Stimulated activated CD4-positive, alpha-beta T cell treated with anti-CD3 and anti-CD28 coated beads, TNF-alpha, amount 100 ng/mL, for 4 hours (primary cell): Measurements from ENCODE around the gene PHKG2.
A peak's percentile ranks its signal among the peaks of the same experiment; 100 is the strongest.

Experiments
- DNase-seq, 3 experiments: peaks; one replicate each; pipeline ENCODE4 v3.0.0-alpha.2; 2020; ENCODE audit warnings: low read depth in 3 of 3

The PHKG2 gene

DNA sequence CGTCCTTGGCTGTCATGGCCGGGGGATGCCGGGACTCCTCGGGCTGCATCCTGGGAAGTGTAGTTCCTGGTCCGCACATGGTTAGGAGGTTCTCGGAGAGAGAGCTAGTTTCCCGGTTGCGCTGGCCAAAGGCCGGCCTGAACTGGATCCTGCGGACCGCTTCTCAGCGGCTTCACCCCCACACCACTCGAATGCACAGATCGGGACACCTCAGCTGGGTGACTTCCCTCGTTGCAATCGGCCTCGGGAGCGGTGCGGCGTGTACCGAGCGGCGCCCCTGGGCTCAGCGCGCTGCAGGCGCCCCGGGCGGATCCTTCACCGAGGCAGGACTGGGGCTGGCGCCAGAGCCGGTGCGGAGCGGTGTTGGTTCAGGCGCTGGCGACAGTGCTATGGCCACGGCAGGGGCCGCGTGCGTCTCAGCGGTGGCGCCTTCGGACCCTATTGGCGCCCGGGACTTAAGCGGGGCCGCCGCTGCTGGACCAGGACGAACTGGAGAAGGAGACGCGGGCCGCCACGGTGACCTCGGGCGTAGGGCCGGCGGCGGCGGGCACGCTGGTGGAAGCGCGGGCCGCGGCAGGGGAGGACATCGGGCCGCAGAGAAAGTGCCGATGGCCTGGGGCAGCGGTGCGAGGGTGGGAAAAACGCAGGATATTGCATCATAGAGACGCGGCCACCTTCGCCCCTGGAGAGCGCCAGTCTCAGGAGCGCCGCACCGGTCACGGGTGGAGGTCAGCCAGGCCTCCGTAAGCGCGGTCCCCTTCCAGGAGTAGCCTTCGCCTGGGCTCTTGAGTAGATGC lies 27.4 kb downstream of the PHKG2 start:
- DNase-seq: peak; percentile 38 to 49 (median 45)

DNA sequence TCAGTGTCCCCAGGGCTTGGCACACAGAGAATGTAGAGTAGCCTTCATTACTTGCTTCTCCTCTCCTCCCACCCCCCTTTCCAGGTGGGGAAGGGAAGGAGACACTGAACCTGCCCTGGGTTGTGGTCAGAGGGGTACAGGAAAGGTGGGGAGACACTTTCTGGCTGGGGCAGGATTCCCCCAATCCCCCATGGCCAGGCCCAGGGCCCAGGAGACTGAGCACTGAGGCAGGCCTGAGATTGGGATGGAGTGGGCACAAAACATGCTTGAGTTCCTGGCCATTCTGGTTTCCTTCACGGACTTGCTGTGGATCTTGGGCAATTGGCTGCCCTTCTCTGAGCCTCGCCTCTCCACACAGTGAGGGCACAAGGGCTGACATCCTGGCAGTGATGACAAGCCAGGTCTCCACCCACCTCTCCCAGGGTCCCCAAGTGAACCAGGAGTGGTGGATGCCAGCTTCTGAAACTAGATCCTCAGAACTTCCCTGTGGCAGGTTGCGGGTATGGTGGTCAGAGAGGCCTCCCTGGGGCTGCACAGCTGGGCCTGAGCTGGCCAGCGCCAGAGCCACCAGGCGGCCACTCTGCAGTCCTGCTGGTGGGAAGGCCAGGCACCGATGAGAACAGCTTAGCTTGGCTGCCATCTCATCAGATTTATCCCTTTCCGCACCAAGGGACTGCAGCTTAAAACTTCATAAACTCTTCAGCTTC lies 29.5 kb downstream of the PHKG2 start:
- no peak for DNase-seq

DNA sequence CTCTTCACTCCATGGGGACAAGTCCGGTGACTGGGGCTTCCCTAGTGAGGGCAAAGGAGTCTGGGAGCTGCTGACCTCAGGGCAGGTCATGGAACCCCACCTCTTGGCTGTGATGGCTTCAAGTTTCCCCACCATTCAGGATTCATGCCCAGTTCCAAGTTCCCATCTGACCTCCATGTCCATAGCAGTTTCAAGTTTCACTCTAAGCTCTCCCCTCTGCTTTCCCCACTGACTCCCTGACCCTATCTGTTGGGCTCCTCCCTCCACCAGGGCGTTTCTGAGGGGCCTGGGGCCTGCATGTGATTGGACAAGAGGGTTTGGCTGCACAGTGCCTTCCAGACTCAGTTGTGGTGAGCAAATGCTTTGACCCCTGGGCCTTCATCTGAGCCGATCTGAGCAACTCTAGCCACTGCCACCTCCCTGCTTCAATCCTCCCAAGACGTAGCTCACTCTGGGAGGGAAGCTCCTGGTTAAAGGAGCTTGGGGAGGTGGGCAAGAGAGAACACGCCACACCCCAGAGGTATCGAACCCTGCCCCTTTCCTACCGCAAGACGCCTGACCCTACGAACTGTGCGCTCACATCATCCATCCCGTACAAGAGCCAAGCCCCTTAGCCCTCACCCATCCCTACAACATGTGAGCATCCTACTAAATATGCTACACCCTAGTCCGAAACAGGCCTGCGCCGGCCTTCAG lies 30.5 kb downstream of the PHKG2 start:
- no peak for DNase-seq

DNA sequence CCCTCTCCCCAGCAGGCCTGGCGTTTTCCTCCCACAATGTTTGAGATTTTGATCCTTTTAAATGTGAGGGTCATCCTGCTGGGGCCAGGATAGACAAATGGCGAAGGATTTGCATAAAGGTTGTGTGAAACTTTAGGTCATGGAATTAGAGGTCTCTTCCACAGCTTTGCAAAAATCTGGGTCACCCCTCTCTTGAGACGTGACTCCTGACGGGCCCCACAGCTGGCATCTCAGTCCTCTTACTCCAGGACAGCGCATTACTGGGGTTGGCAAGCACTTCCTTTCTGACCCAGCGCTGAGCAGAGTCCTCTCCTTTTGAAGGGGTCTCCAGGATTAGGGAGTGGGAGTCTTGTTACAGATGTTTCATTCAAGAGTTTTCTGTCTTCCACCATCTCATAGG lies 31.4 kb downstream of the PHKG2 start:
- DNase-seq: no peak

DNA sequence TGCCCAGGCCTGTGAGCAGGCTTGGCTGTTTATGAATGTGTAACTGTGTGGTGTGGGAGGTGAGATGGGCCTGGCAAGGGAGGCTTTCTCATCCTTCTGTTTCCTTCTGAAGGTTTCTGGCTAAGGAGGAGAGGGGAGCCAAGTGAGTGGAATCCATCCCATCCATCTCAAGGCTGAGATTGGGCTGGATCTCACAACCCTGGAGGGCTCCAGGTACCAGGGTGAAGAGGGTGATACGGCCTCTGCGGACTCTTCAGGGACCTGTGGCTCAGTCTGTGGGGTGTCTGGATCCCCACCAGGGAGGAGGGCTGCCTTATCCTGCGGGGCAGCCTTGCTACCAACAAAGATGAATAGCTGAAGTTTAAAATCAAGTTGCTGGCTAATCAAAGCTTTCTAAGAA lies 31.8 kb downstream of the PHKG2 start:
- no peak for DNase-seq

DNA sequence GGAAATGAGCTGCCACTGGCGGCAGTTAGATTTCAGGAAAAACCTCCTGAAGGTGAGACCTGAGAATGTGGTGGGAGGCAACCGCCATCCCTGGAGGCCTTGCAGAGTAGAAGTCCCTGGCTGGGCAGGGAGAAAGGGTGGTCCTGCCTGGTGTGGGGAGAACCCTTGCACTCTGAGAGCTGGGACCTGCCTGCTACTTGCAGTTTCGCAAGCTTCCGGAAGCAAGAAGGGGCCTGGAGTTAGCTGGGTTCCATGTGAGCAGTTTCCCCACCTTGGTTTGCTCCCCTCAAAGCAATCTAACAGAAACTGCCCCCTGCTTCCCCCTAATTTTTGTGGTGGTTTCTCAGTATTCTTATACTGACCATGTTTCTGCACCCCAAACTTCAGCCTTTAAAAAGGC lies 32.3 kb downstream of the PHKG2 start:
- no peak for DNase-seq

DNA sequence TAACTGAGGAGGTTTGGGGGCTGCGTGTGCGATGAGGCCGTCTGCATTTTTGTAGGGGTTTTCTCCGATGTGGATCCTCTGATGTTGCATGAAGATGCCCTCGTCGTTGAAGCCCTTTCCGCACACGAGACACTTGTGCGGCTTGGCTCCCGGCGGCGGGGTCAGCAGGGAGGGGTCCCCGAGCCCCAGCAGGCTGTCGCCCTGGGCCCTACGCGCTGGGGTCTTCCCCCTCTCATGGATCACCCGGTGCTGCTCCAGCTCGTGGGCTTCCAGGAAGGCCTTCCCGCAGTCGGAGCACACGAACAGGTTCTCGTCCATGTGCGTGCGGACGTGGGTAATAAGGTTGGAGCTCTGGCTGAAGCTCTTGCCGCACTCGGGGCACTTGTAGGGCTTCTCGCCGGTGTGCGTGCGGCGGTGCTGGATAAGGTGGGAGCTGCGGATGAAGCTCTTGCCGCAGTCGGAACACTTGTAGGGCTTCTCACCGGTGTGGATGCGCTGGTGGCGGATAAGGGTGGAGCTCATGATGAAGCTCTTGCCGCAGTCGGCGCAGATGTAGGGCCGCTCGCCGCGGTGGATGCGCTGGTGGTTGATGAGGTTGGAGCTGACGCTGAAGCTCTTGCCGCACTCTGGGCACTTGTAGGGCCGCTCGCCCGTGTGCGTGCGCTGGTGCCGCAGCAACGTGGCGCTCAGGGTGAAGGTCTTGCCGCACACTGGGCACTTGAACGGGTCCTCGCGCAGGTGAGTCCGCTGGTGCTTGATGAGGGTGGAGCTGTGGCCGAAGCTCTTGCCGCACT lies 34.5 kb downstream of the PHKG2 start:
- no peak for DNase-seq

DNA sequence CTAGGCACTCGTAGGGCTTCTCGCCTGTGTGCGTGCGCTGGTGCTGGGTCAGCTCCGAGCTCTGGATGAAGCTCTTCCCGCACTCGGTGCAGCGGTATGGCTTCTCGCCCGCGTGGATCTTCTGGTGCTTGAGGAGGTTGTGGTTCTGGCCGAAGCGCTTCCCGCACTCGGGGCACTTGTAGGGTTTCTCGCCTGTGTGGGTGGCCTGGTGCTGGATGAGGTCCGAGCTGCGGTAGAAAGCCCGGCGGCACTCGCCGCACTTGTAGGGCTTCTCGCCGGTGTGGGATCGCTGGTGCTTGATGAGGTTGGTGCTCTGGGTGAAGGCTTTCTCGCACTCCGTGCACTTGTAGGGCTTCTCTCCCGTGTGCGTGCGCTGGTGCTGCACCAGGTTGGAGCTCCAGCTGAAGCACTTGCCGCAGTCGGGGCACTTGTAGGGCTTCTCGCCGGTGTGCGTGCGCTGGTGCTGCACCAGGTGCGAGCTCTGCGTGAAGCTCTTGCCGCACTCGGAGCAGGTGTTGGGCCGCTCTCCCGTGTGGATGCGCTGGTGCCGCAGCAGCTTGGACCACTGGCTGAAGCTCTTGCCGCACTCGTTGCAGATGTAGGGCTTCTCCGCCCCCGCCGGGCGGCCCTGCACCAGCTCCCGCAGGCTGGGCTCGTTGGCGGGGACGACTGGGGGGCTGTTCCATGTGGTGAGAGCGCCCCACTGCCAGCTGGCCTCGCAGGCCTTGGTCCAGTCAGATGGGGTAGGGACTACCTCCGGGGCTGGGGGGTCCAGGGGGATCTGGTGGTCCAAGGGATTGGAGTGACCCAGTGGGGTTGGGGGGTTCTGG lies 35.3 kb downstream of the PHKG2 start:
- DNase-seq: no peak

DNA sequence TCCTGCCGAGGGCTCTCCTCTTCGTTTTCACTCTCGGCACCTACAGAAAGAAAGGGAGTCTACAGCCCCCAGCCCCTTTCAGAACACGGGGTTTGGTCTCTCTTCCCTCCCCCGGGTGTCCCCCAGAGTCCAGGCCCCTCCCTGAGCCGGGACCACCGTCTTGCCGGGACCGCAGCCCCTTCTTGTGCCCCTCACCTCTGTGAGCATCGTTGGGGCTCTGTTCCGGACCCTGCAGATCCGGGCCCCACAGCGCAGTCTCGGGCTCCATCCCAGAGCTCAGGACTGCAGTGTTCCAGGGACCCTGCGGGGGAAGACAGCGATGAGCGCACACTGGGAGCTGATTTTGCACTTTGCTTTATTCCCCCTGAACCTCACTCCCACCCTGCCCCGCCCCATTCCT lies 36.0 kb downstream of the PHKG2 start:
- DNase-seq: no peak

DNA sequence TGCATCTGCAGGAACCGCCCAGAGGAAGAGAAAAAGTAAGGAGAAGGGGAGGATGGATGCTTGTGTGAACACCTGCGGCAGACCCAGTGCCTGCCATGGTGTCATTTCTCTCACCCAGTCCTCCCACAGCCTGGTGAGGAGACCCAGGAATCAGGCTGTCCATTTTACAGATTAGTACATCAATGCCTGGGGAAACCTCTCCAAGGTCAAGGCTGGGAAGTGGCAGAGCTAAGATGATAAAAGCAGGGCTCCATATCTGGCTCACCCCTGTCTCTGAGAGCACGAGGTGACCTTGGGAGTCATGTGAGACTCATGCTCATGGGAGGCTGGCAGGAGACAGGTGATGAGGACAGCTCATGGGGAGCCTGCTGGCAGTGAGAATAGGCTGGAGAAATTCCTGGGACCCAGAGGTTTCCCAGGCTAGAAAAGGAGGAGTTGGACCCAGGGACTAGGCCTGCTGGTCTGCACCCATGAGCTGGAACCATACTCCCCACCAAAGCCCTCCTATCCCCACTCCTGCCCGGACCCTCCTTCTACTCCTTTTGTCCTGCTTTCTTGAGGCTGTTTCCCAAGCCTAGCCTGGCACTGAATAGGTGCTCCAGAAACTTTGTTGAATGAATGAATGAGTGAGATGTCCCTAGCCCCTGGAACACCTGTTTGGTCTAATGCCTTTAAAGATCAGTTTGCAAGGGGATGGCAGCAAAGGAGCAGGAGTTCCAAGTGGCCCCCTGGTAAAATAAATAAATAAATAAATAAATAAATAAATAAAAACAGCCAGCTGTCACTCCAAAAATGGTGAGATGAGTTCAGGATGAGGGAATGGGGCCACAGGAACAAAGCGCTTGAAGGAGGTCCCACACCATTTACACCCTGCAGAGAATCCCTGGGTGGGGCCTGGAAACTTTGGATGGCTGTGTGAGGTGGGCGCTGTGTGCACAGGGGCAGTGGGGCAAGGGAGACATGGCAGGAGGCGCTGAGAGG lies 37.2 kb downstream of the PHKG2 start:
- no peak for DNase-seq

DNA sequence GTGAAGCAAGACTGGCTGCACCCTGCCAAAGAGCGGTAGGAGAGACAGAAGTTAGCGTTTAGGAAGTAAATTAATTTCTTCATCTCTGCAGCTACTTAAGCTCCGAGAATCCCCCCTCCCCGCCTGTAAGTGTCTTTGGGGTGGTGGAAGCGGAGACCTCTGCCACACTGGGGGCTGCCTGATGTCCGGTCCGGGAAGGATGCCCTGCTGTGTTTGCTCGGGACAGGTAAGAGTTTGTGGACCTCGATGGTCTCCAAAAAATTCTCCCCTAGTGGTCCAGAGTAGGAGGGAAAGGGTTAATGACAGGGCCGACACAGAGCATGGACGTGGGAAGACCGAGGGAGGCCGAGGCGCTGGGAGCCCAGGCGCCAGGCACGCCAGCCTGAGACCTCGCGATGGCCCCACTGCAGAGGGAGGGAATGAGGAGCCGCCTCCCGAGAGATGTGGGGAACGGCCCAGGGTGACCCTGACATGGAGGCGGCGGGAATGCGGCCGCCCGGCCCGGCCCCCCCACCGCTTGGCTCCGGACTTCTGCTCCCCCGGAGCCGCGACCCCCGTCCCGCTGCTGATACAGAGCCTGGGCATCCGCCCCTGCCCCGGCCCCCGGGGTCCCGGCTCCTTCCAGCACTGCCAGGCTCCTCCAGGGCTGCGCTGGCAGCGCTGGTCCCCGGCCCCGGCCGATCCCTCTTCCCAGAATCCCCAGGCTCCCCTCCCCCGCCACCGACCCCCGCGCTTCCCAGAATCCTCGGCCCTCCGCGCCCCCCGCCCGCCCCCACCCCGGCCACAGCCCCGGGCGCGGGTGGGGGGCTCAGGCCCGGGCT lies 38.1 kb downstream of the PHKG2 start:
- no peak for DNase-seq

DNA sequence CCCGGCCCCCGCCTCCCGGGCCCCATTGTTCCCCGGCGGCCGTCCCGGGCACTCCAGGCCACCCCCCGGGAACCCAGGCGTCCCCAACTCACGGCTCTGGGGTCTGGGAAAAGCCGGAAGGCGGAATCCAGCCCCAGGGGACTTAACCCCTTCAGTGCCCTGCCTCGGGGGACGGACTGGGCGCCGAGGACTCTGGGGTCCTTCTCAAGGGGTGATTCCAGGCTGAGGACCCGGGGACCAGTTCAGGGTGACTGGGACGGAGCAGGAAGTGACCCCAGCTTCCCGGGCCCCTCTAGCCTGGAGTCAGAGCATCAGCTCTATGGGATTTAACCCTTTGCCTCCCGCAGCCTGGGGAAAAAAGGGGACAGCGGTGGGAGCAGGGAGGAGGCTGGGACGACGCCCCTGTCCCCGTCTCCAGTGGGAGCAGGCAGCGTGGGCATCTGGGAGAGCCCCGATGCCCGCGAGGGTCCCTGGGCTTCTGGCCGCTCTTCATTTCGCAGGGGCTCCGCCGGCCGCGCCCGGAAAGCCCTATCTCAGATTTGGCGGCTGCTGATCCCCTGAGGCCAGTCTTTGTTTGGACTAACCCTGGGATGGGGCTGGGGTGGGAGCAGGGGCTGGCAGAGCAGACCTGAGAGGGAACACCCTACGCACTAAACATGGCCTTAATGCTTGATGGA lies 38.8 kb downstream of the PHKG2 start, which contains the start of gene ZNF629:
Gene ZNF629, minus strand, starts transcription at position 270 of the 677 bp plus-strand sequence. CDS start 2,723 bp downstream, outside the sequence.
- DNase-seq: no peak

DNA sequence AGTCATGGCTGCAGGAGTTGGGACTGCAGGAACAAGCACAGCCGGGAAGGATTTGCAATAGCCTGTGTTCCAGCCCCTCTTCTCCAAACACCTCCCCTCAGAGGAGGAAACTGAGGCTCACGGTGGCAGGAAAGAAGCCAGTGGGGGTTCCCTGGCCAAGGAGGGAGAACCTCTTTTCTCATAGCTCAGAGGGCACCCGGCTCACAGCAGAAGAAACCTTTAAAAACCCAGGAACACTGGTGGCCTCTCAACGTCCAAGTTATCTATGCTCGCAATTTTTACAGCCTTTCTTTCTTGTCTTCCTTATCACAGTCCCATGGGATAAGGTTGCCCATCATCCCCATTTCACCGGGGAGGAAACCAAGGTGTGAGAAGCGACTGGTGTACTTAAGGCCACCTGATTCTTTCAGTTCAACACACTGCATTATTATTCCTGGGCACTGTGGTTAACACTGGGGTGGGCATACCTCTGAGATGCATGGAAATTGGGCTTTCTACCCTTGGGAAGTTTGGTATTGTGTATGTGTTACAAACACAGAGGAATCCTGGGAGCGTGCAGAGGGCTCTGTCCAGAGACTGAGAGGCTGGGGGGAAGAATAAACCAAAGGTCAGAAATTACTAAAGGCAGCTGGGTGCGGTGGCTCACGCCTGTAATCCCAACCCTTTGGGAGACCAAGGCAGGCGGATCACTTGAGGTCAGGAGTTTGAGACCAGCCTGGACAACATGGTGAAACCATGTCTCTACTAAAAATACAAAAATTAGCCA lies 39.6 kb downstream of the PHKG2 start:
- no peak for DNase-seq

DNA sequence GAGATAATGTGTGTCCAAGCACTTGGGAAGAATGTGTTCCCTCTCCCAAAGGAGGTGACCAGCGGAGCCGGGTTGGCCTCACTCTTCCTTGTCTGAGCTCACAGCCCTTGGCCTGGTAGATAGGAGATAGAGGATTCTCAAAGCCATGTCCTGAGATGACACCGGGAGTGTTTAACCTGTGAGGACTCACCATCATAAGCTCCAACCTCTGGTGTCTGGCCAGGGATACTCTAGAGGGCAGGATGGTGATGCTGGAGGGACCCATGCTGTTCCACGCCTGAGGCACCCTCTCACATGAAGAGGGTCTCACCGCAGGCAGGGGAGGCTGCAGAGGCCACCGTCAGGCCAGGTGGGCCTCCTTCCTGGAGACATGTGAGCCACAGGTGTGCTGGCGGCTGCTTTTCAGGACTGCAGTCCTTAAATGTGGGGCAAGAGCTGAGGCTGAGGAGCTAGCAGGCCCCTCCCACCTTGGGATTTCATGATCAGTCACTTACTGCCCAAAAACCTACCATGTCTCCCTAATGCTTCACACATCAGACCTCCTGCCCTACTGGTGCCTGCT lies 45.4 kb downstream of the PHKG2 start:
- no peak for DNase-seq

DNA sequence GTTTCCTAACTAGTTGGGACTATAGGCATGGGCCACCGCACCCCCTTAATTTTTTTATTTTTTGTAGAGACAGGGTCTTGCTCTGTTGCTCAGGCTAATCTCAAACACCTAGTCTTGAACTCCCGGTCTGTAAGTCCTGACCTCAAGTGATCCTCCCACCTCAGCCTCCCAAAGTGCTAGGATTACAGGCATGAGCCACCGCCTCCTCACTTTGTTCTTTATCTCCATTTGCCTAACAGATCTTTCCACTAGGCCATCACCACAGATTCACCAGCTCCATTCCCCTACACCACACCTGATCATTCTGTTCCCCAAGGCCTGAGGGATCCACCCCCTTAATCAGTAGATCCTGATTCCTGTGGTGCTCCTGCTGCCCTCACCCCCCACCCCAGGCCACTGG lies 46.4 kb downstream of the PHKG2 start:
- no peak for DNase-seq

DNA sequence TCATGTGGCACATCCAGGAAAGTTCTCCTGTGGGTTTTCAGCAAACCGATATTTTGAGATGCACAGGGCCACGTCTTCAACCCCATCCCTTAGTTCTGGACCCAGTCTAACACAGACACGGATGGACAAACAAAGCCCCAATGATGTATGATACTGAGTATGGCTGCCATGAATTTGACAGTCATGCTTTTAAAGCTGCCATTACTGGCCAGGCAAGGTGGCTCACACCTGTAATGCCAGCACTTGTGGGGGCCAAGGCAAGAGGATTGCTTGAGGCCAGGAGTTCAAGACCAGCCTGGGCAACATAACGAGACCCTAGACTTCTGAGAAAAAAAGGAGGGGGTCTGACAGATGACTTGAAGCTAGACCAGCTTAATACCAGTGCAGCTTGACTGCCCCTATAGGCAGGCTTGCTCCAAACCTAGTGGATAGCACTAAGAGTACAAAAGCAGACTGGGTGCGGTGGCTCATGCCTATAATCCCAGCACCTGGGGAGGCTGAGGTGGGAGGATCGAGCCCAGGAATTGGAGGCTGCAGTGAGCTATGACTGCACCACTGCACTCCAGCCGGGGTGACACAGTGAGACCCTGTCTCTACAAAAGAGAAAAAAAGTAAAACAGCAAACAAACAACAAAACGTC lies 49.6 kb downstream of the PHKG2 start:
- DNase-seq: no peak
